Skin of body (tissue), 2 donors: ENCODE measurements around the gene THOC6. TPM values are rescaled to one million over a fixed set of nuclear protein-coding genes. Genes with fewer than 3 reads are reported as not detected.

Experiments used
- DNase-seq: peaks from one replicate; lab custom pipeline; 2025; lab: John Stamatoyannopoulos, UW
- total RNA-seq: library from RNA; depleted of rRNA; stranded (reverse); fragments of >200 nt; gene quantifications from one replicate; pipeline ENCODE4 v1.2.3, GENCODE V29; 2014

THOC6 gene
- total RNA-seq, 1 donor from 2014 or later: 13.7 TPM

DNA sequence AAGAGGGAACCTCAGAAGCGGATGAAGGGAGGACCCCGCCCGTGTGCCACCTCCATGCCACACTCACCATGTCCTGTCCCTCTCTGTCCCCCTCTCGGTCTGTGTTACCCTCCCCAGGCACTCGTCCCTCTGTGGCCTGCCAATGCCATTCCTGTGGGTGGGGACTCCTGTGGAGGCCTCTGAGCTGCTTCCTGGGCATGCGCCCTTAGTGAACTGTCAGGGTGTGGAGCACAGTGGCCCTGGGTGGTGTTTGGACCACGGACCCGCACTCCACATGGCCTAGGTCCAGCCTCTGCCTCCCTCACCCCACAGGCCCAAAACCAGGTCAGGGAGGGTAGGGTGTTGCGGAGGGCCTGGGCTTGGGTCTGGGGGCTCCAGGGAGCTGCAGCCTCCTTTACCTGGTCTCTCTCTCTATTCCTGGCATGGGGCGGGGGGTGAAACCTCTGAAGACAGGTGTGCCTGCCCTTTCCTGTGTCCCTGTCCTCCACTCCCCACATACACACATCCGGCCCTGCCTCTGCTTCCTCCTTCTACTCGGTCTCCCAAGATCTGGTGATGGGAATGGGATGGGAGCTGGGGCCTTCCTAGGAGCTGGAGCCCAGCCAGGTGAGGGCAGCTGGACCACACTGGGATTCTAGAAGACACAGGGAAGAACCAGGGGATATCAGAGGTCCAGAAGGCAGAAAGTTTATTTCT, 32.1 kb upstream of the THOC6 start:
- DNase-seq: no peak

DNA sequence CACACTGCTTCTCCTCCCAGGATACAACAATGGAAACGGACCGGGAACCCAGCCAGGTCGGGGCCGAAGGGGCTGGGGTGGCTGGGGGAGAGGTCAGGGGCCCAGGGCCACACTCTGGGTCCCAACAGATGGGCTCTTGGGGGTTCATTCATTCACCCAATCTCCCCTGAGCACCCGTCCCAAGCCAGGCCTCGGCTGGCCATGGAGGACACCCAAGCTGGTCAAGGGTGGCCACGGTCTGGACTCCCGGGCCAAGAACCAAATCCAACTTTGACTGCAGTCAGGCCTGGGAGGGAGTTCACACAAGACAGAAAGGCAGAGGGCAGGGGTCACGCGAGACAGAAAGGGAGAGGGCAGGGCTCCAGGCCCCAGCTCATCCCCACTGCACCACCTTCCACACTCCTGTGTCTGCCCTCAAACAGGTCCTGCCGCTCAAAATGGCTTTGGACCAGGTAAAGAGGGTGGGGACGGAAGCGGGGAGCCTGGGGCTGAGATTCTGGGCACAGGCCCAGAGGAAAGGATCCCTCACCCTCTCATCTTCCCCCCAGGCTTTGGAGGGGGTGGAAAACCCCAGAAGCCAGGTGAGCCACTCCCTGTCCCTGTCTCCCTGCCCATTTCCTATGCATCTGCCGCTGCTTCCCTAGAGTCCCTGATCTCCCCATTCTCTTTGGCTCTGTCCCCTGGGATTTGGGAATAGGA, 31.3 kb upstream of the THOC6 start:
- DNase-seq: no peak

DNA sequence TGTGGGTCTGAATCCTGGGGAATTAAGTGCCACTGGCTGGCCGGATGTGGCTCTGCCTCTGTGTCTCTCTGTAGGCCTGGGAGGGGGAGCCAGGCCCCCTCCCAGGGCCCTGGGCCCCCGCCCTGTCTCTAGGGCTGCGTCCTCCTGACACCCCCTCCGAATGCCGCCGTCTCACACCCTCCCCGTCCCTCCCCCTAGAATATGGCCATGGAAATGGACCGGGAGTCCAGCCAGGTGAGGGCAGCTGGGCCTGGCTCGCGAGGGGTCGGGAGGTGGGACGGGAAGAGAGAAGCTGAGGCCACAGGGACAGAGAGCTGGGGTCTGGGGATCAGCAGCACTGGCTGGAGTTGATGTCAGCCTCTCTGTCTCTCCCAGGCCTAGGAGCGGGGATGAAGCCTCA, 27.5 kb upstream of the THOC6 start:
- no peak for DNase-seq

DNA sequence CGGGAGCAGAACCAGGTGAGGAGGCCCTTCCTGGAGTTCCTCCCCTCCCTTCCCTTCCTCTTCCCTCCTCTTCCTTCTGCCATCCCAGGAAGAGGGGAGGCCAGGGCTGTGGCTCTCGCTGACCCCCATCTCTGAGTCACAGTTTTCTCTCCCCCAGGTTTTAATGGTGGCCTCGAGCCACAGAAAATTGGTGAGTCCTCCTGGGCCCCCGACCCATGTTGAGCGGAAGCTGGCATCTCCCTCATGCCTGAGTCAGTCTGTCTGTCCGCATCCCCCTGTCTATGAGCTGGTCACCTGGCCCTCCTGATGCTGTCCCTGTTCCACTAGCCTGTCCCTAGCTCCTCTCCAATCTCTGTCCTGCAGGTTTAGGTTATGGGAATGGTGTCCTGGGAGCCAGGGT, 23.9 kb upstream of the THOC6 start:
- DNase-seq: no peak

DNA sequence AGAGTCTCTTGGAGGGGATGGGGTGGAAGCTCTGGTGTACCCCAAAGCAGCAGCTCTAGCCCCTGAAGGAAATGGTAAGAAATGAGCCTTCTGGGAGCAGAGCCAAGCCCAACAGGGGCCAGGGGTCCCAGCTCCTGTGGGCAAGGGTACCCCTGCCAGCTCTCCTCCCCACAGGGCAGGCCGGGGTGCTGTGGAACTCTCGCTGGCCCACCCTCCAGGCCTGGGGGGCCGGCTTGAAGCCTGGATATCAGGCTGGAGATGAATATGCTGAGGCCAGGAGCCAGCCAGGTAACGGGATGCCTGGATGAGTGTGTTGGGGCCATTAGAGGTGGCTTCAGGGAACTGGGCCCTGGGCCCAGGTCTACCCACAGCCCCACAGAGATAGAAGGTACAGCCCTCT, 23.3 kb upstream of the THOC6 start:
- no peak for DNase-seq

DNA sequence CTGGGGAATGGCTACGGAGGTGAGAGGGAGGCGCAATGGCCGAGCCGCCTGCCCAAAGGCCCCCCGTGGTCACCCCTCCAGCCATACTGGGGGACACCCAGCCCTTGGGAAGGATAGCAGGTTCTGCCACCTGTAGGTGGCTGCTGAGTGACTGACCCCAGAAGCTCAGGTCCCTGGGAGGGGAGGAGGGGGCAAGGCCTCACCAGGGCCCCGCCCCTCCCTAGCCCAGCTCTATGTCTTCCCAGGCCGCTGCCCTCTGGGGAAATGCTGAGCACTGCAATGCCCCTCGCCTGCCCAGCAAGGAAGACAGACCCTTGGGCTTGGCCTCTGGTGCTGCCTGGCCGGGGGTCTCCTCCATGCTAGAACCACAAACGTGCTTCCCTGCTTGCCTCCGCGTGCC, 22.5 kb upstream of the THOC6 start:
- no peak for DNase-seq

DNA sequence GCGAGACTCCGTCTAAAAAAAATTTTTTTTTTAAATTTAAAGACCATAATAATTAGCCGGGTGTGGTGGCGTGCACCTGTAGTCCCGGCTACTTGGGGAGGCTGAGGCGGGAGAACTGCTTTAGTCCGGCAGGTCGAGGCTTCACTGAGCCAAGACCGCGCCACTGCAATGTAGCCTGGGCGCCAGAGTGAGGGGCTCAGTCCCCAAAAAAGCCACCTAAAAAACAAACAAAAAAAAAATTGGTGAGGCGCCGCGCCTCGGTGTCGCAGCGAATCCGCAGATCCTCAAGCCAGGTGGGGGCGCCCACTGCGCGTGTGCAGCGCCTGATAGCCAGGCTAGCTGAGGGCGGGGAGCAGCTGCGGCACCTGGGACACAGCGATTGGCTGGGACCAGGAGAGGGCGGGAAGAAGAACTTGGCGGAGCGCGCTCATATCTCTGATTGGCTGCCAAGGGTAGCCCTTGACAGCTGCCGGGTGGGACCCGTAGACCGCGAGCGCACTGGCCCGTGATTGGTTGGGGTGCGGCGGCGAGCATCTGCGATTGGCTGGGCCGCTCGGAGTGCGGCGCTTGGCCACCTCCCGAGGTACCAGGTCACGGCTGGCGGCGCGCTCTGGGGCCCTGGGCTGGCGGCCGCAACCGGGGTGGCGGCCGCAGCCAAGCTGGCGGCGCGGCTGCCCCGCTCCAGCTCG, 20.1 kb upstream of the THOC6 start:
- DNase-seq: peak; percentile 94

DNA sequence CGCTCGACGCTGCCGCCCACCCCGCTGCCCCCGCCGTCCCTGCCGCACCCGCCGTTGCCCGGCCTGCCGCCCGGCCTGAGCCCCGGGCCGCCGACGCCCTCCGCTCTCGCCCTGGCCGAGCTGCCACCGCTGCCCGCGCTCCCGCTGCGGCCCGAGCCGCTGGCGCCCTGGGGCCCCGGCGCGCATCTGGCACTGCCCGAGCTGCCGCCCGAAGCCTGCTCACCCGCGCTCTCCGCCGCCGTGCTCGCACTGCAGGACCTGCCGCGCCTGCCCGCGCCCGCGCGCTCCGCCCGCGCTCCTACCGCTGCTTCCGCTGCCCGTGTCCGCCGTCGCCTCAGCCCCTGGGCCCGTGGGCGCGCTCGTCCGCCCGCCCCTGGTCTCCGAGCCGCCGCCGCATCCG, 19.5 kb upstream of the THOC6 start:
- DNase-seq: no peak

DNA sequence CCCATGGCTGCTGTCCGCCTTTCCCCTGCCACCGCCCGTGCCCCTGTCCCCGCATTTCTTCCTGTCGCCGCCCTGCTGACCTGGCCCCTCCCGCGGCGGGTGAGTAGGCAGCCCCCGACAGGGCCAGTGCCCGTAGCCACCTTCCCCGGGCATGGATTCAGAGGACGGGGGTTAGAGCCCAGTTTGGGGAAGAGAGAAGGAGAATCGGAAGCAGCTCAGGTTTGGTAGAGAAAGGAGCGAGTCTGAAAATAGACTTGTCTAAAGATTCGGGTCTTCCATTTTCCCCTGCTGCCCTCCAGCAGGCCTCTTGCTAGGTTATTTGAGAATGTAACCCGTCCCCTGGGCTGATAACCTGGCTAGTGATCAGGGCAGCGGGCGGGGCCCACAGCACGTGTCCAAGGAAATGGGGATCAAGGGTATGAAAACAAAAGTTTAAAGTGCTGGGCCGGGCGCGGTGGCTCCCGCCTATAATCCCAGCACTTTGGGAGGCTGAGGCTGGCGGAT, 19.0 kb upstream of the THOC6 start:
- no peak for DNase-seq

DNA sequence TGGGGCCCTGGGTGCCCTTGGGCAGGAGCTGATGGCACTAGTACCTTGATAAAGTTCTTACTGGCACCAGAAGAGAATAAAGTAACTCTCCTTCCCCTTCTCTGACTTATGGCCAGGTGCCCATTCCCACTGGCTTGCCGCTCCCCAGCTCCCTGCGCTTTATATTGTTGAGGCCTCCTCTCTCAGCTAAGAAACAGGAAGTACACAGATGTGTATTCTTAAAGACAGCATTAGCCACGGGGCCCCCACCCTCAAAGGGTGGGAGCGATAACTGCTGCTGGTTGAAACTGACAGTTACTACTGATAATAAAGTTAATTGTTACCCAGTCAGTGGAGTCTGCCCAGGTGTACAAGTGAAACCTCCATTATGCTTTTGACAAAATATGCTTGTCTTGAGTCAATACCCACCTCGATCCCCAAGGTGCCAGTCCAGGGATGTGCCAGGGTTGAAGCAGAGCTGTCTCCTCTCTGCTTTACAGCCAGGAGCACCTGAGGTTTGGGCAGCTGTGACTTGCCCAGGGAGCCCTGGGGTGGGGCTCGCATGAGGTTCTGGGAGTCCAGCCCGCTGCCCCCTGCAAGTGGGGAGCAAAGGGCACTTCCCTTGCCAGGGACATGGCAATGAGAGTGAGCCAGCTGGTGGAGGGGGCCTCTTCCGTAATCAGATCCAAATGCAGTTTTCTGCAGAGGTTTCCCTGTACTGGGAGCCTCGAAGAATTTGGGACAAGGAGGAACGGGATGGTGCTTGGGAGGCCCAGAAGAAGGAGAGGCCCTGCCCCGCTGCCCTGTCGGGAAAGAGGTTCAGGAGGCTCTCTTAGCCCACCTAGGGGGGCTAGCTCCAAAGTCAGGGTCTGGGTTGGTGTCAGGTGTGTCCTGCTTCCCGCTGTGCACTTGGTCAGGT, 16.5 kb upstream of the THOC6 start:
- DNase-seq: no peak

DNA sequence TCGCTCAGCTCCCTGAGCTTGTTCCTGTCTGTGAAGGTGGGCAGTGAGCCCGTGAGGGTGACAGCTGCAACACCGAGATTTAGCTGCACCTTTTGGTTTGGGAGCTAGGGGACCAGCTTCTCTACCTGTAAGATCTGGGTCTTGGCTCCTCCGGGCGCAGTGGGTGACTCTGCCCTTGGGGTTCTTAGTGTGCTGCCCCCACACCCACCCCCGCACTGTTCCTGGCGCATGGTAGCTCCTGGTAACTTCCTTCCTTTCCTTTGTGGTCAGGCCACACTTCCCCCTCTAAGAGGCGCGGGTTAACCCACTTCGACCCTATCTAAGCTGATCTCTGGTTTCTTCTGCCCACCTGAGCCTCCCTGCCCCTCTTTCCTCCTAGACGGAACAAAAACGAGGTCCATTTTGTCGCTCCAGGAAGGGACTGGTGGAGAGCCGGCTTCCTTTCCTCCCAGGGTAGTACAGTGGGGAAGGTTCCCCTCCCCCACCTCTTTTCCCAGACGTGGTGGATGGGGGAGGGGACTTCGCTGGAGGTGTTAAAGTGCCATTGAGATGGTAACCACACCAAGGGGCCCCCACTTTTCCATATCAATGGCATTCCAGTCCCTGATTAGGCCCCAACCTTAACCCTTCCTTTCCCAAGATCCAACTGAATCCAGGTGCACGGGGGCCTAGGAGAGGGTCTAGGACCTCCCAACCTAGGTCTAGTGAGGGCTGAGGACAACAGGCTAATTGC, 15.7 kb upstream of the THOC6 start:
- DNase-seq: no peak

DNA sequence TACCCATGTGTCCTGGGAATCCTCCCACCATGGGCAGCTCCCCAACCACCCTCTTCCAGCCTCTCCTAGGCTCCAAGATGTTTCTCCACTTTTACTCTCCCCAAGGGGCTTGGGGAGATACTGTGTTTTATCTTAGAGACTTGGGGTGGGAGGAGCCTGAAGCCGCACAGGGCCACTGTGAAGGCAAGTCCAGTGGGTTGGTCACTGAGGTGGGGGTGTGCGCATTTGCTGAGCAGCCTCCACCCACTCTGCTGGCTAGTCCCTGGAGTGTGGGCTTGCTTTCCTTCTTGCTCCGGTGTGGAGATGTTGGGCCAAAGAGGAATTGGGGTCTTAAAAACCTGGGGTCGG, 15.2 kb upstream of the THOC6 start:
- no peak for DNase-seq

DNA sequence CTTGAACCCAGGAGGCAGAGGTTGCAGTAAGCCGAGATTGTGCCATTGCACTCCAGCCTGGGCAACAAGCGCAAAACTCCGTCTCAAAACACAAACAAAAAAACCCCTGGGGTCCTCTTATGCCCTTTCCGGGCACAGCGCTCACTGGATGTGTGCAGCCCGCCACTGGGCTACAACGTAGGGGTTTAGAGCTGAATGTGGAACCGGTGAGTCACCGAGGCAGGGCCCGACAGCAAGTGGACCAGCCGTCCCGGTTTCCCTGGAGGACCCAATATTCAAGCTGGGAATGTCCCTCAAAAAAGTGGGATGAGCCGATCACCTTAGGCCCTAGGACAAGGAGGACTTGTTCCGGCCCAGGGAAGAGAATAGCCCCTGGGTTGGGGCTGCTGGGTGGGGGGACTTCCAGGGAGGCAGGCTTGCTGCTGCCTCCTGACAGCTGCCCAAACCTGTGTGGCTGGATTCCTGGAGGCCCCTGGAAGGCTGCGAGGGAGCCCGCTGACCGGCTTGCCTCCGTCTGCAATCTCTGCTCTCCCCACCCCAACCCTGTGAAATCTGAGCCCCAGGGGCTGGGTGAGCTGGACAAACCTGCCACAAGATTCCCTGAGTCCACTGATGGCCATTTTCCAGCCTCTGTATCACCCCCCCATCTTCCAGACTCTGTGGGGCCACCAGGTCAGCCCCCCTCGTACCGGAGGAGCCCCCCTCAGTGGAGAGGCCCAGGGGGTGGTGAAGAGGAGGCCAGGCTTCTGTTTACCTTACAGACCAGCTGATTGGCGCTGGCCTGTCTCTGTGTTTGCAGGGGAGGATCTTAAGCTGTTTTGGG, 14.1 kb upstream of the THOC6 start:
- DNase-seq: no peak

DNA sequence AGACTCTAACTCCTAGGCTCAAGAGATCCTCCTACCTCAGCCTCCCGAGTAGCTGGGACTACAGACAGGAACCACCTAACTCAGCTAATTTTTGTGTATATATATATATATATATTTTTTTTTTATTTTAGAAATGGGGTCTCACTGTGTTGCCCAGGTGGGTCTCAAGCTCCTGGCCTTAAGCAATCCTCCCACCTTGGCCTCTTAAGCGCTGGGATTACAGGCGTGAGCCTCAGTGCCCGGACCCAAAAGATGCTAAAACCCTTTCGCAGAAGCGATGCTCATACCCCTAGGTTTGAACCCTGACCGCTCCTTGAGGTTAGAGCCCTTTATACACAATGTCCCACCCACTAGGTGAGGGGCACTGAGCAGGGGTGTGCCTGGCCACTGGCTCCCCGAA, 13.3 kb upstream of the THOC6 start:
- DNase-seq: no peak

DNA sequence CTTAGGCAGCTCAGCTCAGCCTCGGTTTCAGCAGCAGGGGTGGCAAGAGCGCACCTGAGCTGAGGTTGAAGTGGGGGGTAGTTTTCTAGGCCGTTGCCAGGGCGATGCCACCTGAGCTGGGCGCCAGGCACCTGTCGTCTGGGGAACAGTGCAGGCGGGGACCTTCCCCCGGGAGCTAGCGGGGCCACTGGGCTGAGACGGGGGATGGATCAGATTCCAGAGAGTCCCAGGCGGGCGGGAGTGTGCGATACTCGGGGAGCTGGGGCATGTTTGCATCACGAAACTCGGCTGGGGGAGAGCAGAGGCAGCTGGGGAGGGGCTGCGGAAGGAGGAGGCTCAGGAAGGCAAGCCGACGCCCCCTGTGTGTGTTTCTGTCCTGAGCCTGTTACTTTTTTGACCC, 11.6 kb upstream of the THOC6 start:
- no peak for DNase-seq

DNA sequence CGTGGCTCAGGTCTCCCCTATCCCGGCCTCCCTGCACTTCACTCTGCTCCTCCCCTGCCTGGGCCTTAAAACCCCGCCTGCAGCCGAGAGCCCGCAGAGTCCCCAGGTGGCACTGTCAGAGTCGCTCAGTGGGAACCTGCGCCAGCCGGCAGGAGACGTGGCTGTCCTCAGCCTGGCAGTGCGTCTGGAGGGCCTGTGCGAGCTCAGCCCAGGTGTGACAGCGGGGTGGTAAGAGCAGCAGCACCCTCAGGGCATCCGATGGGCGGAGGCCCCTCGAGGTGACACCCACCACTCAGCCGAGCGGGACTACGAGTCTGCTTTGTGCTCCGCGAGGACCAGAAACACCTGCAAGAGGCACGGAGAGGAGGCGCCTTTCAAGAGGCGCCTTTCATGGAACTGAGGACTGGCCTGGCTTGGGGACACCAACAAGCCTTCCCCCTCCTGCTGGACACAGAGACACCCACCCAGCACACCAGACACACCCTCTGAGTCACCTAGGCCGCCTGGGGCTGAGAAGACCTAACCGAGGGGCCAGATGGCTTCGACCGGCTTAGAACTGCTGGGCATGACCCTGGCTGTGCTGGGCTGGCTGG, 10.9 kb upstream of the THOC6 start, which contains the start of gene CLDN9:
TSS of gene CLDN9 (plus strand) at position 96 of the 593 bp plus-strand sequence. CDS start at position 536, 440 bp downstream.
- DNase-seq: no peak

DNA sequence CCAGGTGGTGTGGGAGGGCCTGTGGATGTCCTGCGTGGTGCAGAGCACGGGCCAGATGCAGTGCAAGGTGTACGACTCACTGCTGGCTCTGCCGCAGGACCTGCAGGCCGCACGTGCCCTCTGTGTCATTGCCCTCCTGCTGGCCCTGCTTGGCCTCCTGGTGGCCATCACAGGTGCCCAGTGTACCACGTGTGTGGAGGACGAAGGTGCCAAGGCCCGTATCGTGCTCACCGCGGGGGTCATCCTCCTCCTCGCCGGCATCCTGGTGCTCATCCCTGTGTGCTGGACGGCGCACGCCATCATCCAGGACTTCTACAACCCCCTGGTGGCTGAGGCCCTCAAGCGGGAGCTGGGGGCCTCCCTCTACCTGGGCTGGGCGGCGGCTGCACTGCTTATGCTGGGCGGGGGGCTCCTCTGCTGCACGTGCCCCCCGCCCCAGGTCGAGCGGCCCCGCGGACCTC, 10.3 kb upstream of the THOC6 start:
- no peak for DNase-seq

DNA sequence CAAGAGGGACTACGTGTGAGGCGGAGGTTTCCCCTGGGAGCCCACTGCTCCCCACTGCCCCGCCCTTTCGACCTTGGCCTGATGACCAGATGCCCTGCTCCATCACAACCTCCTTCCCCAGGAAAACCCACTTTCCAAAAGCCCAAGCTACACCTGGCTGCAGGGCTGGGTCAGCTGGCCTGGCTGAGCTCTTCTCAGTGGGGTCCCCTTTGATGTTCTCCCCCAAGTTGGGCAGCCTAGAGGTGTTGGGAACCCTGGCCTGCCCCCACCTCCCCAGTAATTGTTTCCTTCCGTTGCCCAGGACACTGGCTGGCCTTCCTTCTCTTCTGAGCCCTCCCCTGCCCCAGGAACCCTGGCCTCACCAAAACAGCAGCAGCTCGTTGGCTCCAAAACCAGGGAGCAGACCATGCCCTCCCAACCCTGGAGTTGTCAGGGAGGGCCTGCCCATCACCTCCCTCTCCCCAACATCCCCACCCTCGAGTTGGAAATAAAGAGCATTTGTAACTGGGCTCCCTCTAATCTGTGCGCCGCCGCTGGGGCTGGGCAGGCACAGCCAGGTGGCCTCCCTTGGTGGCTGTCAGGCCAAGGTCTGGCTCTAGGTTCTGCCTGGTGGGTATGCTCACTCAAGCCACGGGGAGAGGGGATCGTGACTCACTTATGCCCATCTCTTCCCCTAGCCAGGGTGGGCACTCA, 9.7 kb upstream of the THOC6 start:
- DNase-seq: no peak

DNA sequence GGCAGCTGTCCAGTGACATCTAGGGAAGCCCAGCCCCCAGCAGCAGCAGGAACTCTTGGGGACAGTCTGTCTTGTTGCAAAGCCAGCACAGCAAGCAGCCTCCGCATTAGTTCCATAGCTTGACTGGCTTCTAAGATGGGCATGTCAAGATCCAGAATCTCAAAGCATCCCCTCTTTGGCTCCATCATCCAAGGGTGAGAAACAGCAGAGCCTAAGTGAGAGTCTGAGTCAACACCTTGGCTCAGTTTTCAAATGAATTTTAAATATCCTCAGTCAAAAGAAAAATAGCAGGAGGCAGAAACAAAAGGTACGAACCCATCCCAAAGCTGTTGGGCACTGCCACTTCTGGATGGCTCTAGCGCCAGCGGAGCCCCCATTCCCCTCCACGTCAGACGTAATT, 8.9 kb upstream of the THOC6 start:
- DNase-seq: no peak
